SK-N-SH (cell line): ENCODE results near the gene SIGLEC6. TPM values are rescaled to one million over a fixed set of nuclear protein-coding genes. Genes with fewer than 3 reads are reported as not detected.

Experiments
- CTCF ChIA-PET: fragments of 300-600, 350-600 bp; formaldehyde crosslinking; extraction: SDS; loops from one replicate; lab custom pipeline; 2021; lab: Yijun Ruan, JAX
- POLR2A ChIA-PET: fragments of 350-600 bp; sonication (Branson Sonifier 250); formaldehyde crosslinking; extraction: SDS; loops from one replicate; lab custom pipeline; 2020; ENCODE audit warnings: antibody characterized with exemption, inconsistent platforms; lab: Yijun Ruan, JAX
- DNase-seq: peaks from one replicate; pipeline ENCODE4 v3.0.0; 2012
- H2AFZ ChIP-seq: fragments of 200-600 bp; sonication (generic); 2 replicates; pipeline ENCODE4 v1.8.1; 2016; ENCODE audit warnings: antibody characterized with exemption, mild to moderate bottlenecking, low read depth
- H3F3A ChIP-seq: fragments of 200-600 bp; sonication (generic); replicated peaks from 2 replicates; pipeline ENCODE3; 2016; ENCODE audit warnings: antibody characterized with exemption, mild to moderate bottlenecking; ENCODE audit not compliant: insufficient read depth
- H3K27ac ChIP-seq, 2 experiments: fragments of 200-500 bp in 1 of 2; fragments of 200-600 bp in 1 of 2; sonication (Bioruptor generic) in 1 of 2; sonication (generic), shearing (Covaris generic) in 1 of 2; 2 replicates each; pipeline versions ENCODE4 v1.5.1 to v1.6.1; 2014 to 2016; ENCODE audit warnings: low read depth in 2 of 2, inconsistent platforms in 1 of 2, low read length in 1 of 2, mild to moderate bottlenecking in 1 of 2, mixed read lengths in 1 of 2
- H3K27me3 ChIP-seq: fragments of 200-600 bp; sonication (generic), shearing (Covaris generic); 2 replicates; pipeline ENCODE4 v1.6.1; 2016; ENCODE audit warnings: mixed run types; ENCODE audit not compliant: insufficient read depth
- H3K36me3 ChIP-seq, 2 experiments: fragments of 200-500 bp in 1 of 2; fragments of 200-600 bp in 1 of 2; sonication (Bioruptor generic) in 1 of 2; sonication (generic) in 1 of 2; replicated peaks in 1 of 2; 2 replicates each; pipeline versions ENCODE3 to v1.5.1; 2014 to 2016; ENCODE audit warnings: low read length in 1 of 2, mild to moderate bottlenecking in 1 of 2; ENCODE audit not compliant: insufficient read depth in 2 of 2, control insufficient read depth in 1 of 2
- H3K4me1 ChIP-seq, 2 experiments: fragments of 200-500 bp in 1 of 2; fragments of 200-600 bp in 1 of 2; sonication (Bioruptor generic) in 1 of 2; sonication (generic), shearing (Covaris generic) in 1 of 2; 2 replicates each; pipeline versions ENCODE4 v1.5.1 to v1.6.1; 2014 to 2016; ENCODE audit warnings: low read depth in 1 of 2, low read length in 1 of 2, mixed run types in 1 of 2; ENCODE audit not compliant: insufficient read depth in 2 of 2, control insufficient read depth in 1 of 2
- H3K4me2 ChIP-seq: fragments of 200-600 bp; sonication (generic), shearing (Covaris generic); 2 replicates; pipeline ENCODE4 v1.6.1; 2017; ENCODE audit warnings: mixed run types
- H3K4me3 ChIP-seq, 2 experiments: fragments of 200-500 bp in 1 of 2; fragments of 200-600 bp in 1 of 2; sonication (Bioruptor generic) in 1 of 2; sonication (generic), shearing (Covaris generic) in 1 of 2; 2 replicates each; pipeline versions ENCODE4 v1.5.1 to v1.8.1; 2014 to 2016; ENCODE audit warnings: low read depth in 2 of 2, inconsistent platforms in 1 of 2, low read length in 1 of 2, mild to moderate bottlenecking in 1 of 2, mixed read lengths in 1 of 2, moderate library complexity in 1 of 2
- H3K79me2 ChIP-seq: fragments of 200-600 bp; sonication (generic); 2 replicates; pipeline ENCODE4 v1.8.1; 2017; ENCODE audit warnings: mild to moderate bottlenecking; ENCODE audit not compliant: insufficient read depth
- H3K9ac ChIP-seq: fragments of 200-600 bp; sonication (generic); 2 replicates; pipeline ENCODE4 v1.6.1; 2017; ENCODE audit warnings: mixed run types
- H3K9me2 ChIP-seq: fragments of 200-600 bp; sonication (generic); 2 replicates; pipeline ENCODE4 v1.6.1; 2017; ENCODE audit warnings: mixed run types
- H3K9me3 ChIP-seq: fragments of 200-600 bp; sonication (generic); 2 replicates; pipeline ENCODE4 v1.6.1; 2017; ENCODE audit warnings: mixed run types, mild to moderate bottlenecking, moderate library complexity
- H4K20me1 ChIP-seq: fragments of 200-600 bp; sonication (generic); 2 replicates; pipeline ENCODE4 v1.6.1; 2017; ENCODE audit warnings: mild to moderate bottlenecking, mixed run types; ENCODE audit not compliant: insufficient read depth
- CHD2 ChIP-seq: fragments of 150-350 bp; IDR thresholded peaks from 2 replicates; pipeline ENCODE4 v1.6.1; 2018; ENCODE audit warnings: low read length; ENCODE audit not compliant: partially characterized antibody
- ELF1 ChIP-seq: IDR thresholded peaks from 2 replicates; pipeline ENCODE4 v1.4.0; 2012
- EP300 ChIP-seq, 2 experiments: IDR thresholded peaks; 2 replicates each; pipeline versions ENCODE4 v1.4.0 to v1.6.1; 2012; ENCODE audit warnings: borderline replicate concordance in 1 of 2, low read depth in 1 of 2, low read length in 1 of 2
- FOSL2 ChIP-seq: IDR thresholded peaks from 2 replicates; pipeline ENCODE4 v1.4.0; 2012; ENCODE audit warnings: low read depth, mild to moderate bottlenecking, moderate library complexity, borderline replicate concordance
- FOXJ3 ChIP-seq: sonication (generic); formaldehyde crosslinking; IDR thresholded peaks from 2 replicates; pipeline ENCODE4 v1.5.1; 2020; ENCODE audit warnings: mild to moderate bottlenecking, missing genetic modification reagents
- JUND ChIP-seq: IDR thresholded peaks from 2 replicates; pipeline ENCODE4 v1.4.0; 2012
- MEF2A ChIP-seq: IDR thresholded peaks from 2 replicates; pipeline ENCODE4 v1.4.0; 2012; ENCODE audit warnings: low read depth, borderline replicate concordance
- MXI1 ChIP-seq: IDR thresholded peaks from 2 replicates; pipeline ENCODE4 v1.6.1; 2012; ENCODE audit warnings: mild to moderate bottlenecking, low read depth, low read length, improper control_type of control experiment
- NFIC ChIP-seq: IDR thresholded peaks from 2 replicates; pipeline ENCODE4 v1.4.0; 2012; ENCODE audit warnings: borderline replicate concordance
- RCOR1 ChIP-seq: fragments of 150-350 bp; IDR thresholded peaks from 2 replicates; pipeline ENCODE4 v1.6.1; 2017; ENCODE audit warnings: antibody characterized with exemption, low read length
- REST ChIP-seq: IDR thresholded peaks from 2 replicates; pipeline ENCODE4 v1.6.1; 2012; ENCODE audit warnings: mild to moderate bottlenecking, low read depth, low read length, moderate library complexity
- SIN3A ChIP-seq: IDR thresholded peaks from 2 replicates; pipeline ENCODE4 v1.6.1; 2012; ENCODE audit warnings: low read depth, mild to moderate bottlenecking, low read length, moderate library complexity, borderline replicate concordance
- TCF12 ChIP-seq: IDR thresholded peaks from 2 replicates; pipeline ENCODE4 v1.4.0; 2012
- USF1 ChIP-seq: IDR thresholded peaks from 2 replicates; pipeline ENCODE4 v1.4.0; 2012; ENCODE audit warnings: low read depth, borderline replicate concordance
- USF2 ChIP-seq: fragments of 150-350 bp; IDR thresholded peaks from 2 replicates; pipeline ENCODE4 v1.6.1; 2017; ENCODE audit warnings: antibody characterized with exemption, low read length, low read depth, borderline replicate concordance
- YY1 ChIP-seq: IDR thresholded peaks from 2 replicates; pipeline ENCODE4 v1.4.0; 2012; ENCODE audit warnings: low read depth, mild to moderate bottlenecking
- ZBTB33 ChIP-seq: IDR thresholded peaks from 2 replicates; pipeline ENCODE4 v1.4.0; 2012; ENCODE audit warnings: low read depth, borderline replicate concordance
- WGBS: methylation state at CpG from one replicate; pipeline ENCODE4 v1.1.6; 2017; ENCODE audit warnings: low lambda C conversion rate; 5-methylcytosine and 5-hydroxymethylcytosine counted together
- polyA plus RNA-seq, 3 experiments: library from polyadenylated mRNA; depleted of rRNA; stranded (reverse); fragments of >200 nt; gene quantifications; 2 replicates each; pipeline ENCODE4 v1.2.3, GENCODE V29; 2012

The SIGLEC6 gene
- polyA plus RNA-seq, 1 of the 3 experiments (the other 2 are of a cell fraction) = not detected

- Histone ChIP-seq H3K27ac (no peak overlapping the region), H3K4me2 (no peak overlapping the region), H3K9ac (no peak overlapping the region), H3K27me3 (no peaks in the 10 kb centered on the region), H3K36me3 (peaks cover 57 to 64% of the 10 kb centered on the region in 2 experiments), H3K79me2 (peaks cover 67% of the 10 kb centered on the region), H3K9me3 (no peaks in the 10 kb centered on the region), H3K9me2 (no peaks in the 10 kb centered on the region), H3K4me3 (no peak overlapping the region), H3F3A (peaks cover 13% of the 10 kb centered on the region), H3K4me1 (peaks cover 0 to 9% of the 10 kb centered on the region in 2 experiments; a peak in 2 of 4 replicates), H2AFZ (no peak overlapping the region), H4K20me1 (no peaks in the 10 kb centered on the region; the same call in 1 of the 2 replicates)
- ChIA-PET CTCF (interaction anchor here (1.1 kb wide), 1 partner anchor 84 kb away, joined by 3 read pairs; no protein-coding TSS in a partner anchor), POLR2A (no interaction called here)
- no peak for DNase-seq
- no peak for TF ChIP-seq RCOR1
- no peak for TF ChIP-seq NFIC
- no peak for TF ChIP-seq JUND
- no peak for TF ChIP-seq USF1
- no peak for TF ChIP-seq MXI1
- no peak for TF ChIP-seq YY1
- no peak for TF ChIP-seq EP300 (IDR thresholded peaks at IDR 0.05; ENCODE audit: borderline replicate concordance in 1 of 2, low read depth in 1 of 2, low read length in 1 of 2)
- TF ChIP-seq ZBTB33 = no peak
- no peak for TF ChIP-seq USF2
- TF ChIP-seq FOSL2 = no peak
- TF ChIP-seq SIN3A = no peak
- no peak for TF ChIP-seq ELF1
- TF ChIP-seq MEF2A = no peak
- 96% methylated on average over 6 of the region's 6 CpGs for WGBS
Measured at GRCh38 chr19:51576850-51577249, 45.4 kb upstream of the SIGLEC6 start.

- peak overlapping the region; percentile 28; the same call in 1 of the 2 replicates for H3K9ac ChIP-seq
- ChIA-PET POLR2A (no interaction called here), CTCF (no interaction called here)
- no peaks in the 10 kb centered on the region for H3K9me2 ChIP-seq
- H3K4me3 ChIP-seq = 0 out of 4 replicates have a peak overlapping the region, but pooled peaks of 1 of the 2 experiments have one; percentile 24
- 79% methylated on average over 3 of the region's 3 CpGs for WGBS
- H3K4me2 ChIP-seq = peak overlapping the region; percentile 88
- peaks cover 18% of the 10 kb centered on the region for H3F3A ChIP-seq
- peaks cover 62% of the 10 kb centered on the region for H3K79me2 ChIP-seq
- no peaks in the 10 kb centered on the region; the same call in 1 of the 2 replicates for H3K9me3 ChIP-seq
- H3K36me3 ChIP-seq = peaks cover 33 to 37% of the 10 kb centered on the region in 2 experiments
- peak overlapping the region in 1 of 2 experiments; percentile 53; a peak in 2 of 4 replicates for H3K27ac ChIP-seq
- no peaks in the 10 kb centered on the region for H3K27me3 ChIP-seq
- H2AFZ ChIP-seq = no peak overlapping the region
- no peak for DNase-seq
- H3K4me1 ChIP-seq = peaks cover 0 to 13% of the 10 kb centered on the region in 2 experiments; a peak in 2 of 4 replicates
- no peaks in the 10 kb centered on the region for H4K20me1 ChIP-seq
- no peak for TF ChIP-seq REST
- no peak for TF ChIP-seq TCF12
- TF ChIP-seq FOXJ3 = no peak
- no peak for TF ChIP-seq ZBTB33
- TF ChIP-seq CHD2 = no peak
- no peak for TF ChIP-seq USF2
Measured at GRCh38 chr19:51573331-51573730, 41.9 kb upstream of the SIGLEC6 start.
